Smooth muscle cell (in vitro differentiated cells): ENCODE data around the gene DNASE1L2. TPM values are rescaled to one million over a fixed set of nuclear protein-coding genes. Genes with fewer than 3 reads are reported as not detected.
"Not testable (repeated sequence)": the region's sequence is repeated elsewhere in the genome, so short reads cannot be mapped to it uniquely, and the experiment has no call there.

Experiments used
- DNase-seq: peaks from one replicate; lab custom pipeline; 2025; ENCODE audit not compliant: unreplicated experiment; lab: John Stamatoyannopoulos, UW
- H2AFZ ChIP-seq: fragments of 200-600 bp; sonication (generic); 2 replicates; pipeline ENCODE4 v1.6.0; 2016; ENCODE audit warnings: antibody characterized with exemption, low read depth, mild to moderate bottlenecking
- H3F3A ChIP-seq: fragments of 200-600 bp; sonication (generic); 2 replicates; pipeline ENCODE4 v1.6.0; 2017; ENCODE audit warnings: antibody characterized with exemption, low read depth
- H3K27ac ChIP-seq: fragments of 200-600 bp; sonication (generic); 2 replicates; pipeline ENCODE4 v1.5.1; 2016; ENCODE audit warnings: low read depth, mild to moderate bottlenecking
- H3K27me3 ChIP-seq: fragments of 200-600 bp; sonication (generic); 2 replicates; pipeline ENCODE4 v1.6.1; 2016; ENCODE audit warnings: low read depth, mild to moderate bottlenecking
- H3K36me3 ChIP-seq: fragments of 200-600 bp; sonication (generic); 2 replicates; pipeline ENCODE4 v1.5.1; 2016; ENCODE audit warnings: low read depth
- H3K4me1 ChIP-seq: fragments of 200-600 bp; sonication (generic); 2 replicates; pipeline ENCODE4 v1.5.1; 2016; ENCODE audit warnings: low read depth
- H3K4me2 ChIP-seq: fragments of 200-600 bp; sonication (generic); 2 replicates; pipeline ENCODE4 v1.6.0; 2016; ENCODE audit warnings: mild to moderate bottlenecking
- H3K4me3 ChIP-seq: fragments of 200-600 bp; sonication (generic); 2 replicates; pipeline ENCODE4 v1.5.1; 2016; ENCODE audit warnings: mild to moderate bottlenecking
- H3K79me2 ChIP-seq: fragments of 200-600 bp; sonication (generic); 2 replicates; pipeline ENCODE4 v1.6.0; 2016; ENCODE audit warnings: low read depth, mild to moderate bottlenecking
- H3K9ac ChIP-seq: fragments of 200-600 bp; sonication (generic); 2 replicates; pipeline ENCODE4 v1.6.0; 2016; ENCODE audit warnings: low read depth
- H3K9me3 ChIP-seq: fragments of 200-600 bp; sonication (generic); replicated peaks from 2 replicates; pipeline ENCODE4 v1.5.1; 2016; ENCODE audit warnings: low read depth
- H4K20me1 ChIP-seq: fragments of 200-600 bp; sonication (generic); 2 replicates; pipeline ENCODE4 v1.6.0; 2016; ENCODE audit warnings: low read depth
- CTCF ChIP-seq: fragments of 200-600 bp; sonication (generic); IDR thresholded peaks from 2 replicates; pipeline ENCODE4 v1.5.1; 2017; ENCODE audit warnings: borderline replicate concordance, mild to moderate bottlenecking, antibody characterized with exemption; ENCODE audit not compliant: insufficient read depth, poor library complexity, severe bottlenecking
- whole genome bisulfite sequencing: methylation state at CpG from one replicate; pipeline ENCODE4 v1.1.7; 2016; ENCODE audit warnings: low lambda C conversion rate; 5-methylcytosine and 5-hydroxymethylcytosine counted together
- polyA plus RNA-seq: library from polyadenylated mRNA; unstranded; fragments of >200 nt; fragmentation: Nextera tagmentation; extraction: Ambion mirVana; gene quantifications from 2 replicates; pipeline ENCODE4 v1.2.1, GENCODE V29; 2016
- total RNA-seq: library from RNA; depleted of rRNA; stranded (reverse); fragments of >200 nt; gene quantifications from 2 replicates; pipeline ENCODE4 v1.2.3, GENCODE V29; 2014

Gene DNASE1L2
- total and polyA plus RNA-seq, 2 experiments from 2014 or later = 0.13 to 0.25 TPM

DNA sequence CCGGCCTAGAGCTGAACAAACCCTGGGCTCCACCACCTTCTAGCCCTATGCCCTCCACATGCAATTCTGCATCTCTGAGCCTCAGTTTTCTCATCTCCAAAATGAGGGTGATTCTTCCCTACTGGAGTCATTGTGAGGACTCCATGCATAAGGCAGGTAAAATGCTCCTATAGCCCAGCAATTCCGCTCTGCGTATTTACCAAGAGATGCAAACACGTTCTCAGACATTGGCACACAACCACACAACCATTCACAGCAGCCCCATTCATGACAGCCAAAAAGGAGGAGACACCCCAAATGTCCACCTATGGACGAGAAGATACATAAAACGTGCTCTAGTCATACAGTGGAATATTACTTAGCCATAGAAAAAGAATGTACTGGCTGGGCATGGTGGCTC, 35.9 kb upstream of the DNASE1L2 start:
- H3K36me3 ChIP-seq = no peaks in the 10 kb centered on the region
- 88% methylated on average over 6 of the region's 6 CpGs for WGBS

GRCh38 chr16:2203119-2203688, 33.0 kb upstream of the DNASE1L2 start:
- not testable (repeated sequence) for H3K4me3 ChIP-seq, H3K9me3 ChIP-seq, H3K27ac ChIP-seq, H2AFZ ChIP-seq, H3K79me2 ChIP-seq, H3F3A ChIP-seq, DNase-seq, H3K36me3 ChIP-seq, H3K4me1 ChIP-seq, H3K9ac ChIP-seq, H4K20me1 ChIP-seq, H3K4me2 ChIP-seq
- 92% methylated on average over 8 of the region's 8 CpGs for WGBS
- H3K27me3 ChIP-seq = peaks cover 11% of the 10 kb centered on the region

More for the DNA sequence above, 35.9 kb upstream of the DNASE1L2 start:
- H3K9ac ChIP-seq = no peak overlapping the region
- no peak for DNase-seq
- H2AFZ ChIP-seq = no peak overlapping the region
- H3K9me3 ChIP-seq = no peaks in the 10 kb centered on the region
- no peaks in the 10 kb centered on the region for H4K20me1 ChIP-seq
- H3K27ac ChIP-seq = no peak overlapping the region
- no peaks in the 10 kb centered on the region for H3F3A ChIP-seq
- no peaks in the 10 kb centered on the region for H3K79me2 ChIP-seq
- H3K4me1 ChIP-seq = no peaks in the 10 kb centered on the region
- H3K27me3 ChIP-seq = peaks cover 35% of the 10 kb centered on the region
- no peak for TF ChIP-seq CTCF
- H3K4me3 ChIP-seq = no peak overlapping the region
- no peak overlapping the region for H3K4me2 ChIP-seq

- 75% methylated on average over 13 of the region's 13 CpGs for WGBS
- Histone ChIP-seq H3K4me1 (no peaks in the 10 kb centered on the region), H3K79me2 (peaks cover 7% of the 10 kb centered on the region), H4K20me1 (no peaks in the 10 kb centered on the region), H3K27ac (no peak overlapping the region), H3K4me3 (peak overlapping the region; percentile 93), H3K9me3 (no peaks in the 10 kb centered on the region), H3K36me3 (no peaks in the 10 kb centered on the region), H3K9ac (peak overlapping the region; percentile 92), H3K27me3 (no peaks in the 10 kb centered on the region), H2AFZ (peak overlapping the region; percentile 89), H3F3A (no peaks in the 10 kb centered on the region), H3K4me2 (peak overlapping the region; percentile 85)
- no peak for DNase-seq
- no peak for TF ChIP-seq CTCF
Measured at GRCh38 chr16:2204416-2205103, 31.7 kb upstream of the DNASE1L2 start.

DNA sequence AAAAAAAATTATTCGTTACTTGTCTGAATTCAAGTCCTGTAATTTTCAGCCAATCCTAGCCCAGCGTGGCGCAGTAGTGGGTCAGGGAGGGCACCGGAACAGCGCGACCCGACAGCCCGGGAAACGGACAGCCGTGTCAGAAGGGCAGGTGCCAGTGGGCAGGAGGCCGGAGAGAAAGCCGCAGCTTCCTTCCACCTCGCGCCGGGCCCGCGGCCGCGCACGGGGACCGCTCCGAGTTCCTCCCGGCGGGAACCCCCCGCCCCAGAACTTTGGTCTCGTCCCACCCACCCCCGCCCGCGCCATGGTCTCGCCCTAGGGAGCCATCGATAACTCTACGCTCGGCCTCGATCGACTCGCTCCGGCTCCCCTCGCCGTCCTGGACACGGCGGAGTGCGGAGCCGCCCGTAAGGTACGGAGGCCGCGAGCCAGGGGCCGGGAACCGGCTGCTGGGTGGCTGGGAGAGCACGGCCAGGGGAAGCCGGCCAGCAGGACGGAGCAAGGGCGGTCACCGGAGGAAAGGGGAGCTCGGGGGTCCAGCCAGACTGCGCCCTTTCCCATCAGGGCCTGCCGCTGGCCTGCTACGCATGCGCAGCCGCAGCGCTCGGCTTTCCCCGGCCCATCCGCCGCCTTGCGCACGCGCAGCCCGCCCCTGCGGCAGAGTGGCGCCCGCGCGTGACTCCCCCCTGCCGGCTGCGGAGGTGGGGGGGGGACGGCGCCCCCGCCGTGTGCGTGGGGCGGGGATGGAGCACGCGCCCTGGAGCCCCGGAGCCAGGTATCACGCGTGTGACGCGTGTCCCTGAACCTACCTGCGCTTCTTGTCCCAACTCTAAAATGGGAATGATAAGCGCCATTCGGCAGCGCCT, 30.9 kb upstream of the DNASE1L2 start, which contains the start of gene MLST8:
Gene MLST8, plus strand, starts transcription at position 351 of the 863 bp plus-strand sequence. CDS start 632 bp downstream, outside the sequence.
- Histone ChIP-seq H3K9ac (peak within 1 kb of the TSS; percentile 92), H2AFZ (peak within 1 kb of the TSS; percentile 89), H4K20me1 (no peaks in the 10 kb centered on the region), H3K4me3 (peak within 1 kb of the TSS; percentile 93), H3F3A (no peaks in the 10 kb centered on the region), H3K27ac (peak within 1 kb of the TSS; percentile 70), H3K4me1 (no peaks in the 10 kb centered on the region), H3K36me3 (no peaks in the 10 kb centered on the region), H3K27me3 (no peaks in the 10 kb centered on the region), H3K4me2 (peak within 1 kb of the TSS; percentile 85), H3K9me3 (no peaks in the 10 kb centered on the region), H3K79me2 (peaks cover 7% of the 10 kb centered on the region)
- under 1% methylated on average over 59 of the region's 93 CpGs for WGBS
- peak; percentile 94 for DNase-seq
- TF ChIP-seq CTCF = peak; percentile 24
